Ishikawa (cell line): ENCODE measurements around the gene TEX13C.

Experiments used
- EP300 ChIP-seq: IDR thresholded peaks from 2 replicates; pipeline ENCODE4 v1.6.1; 2012; ENCODE audit warnings: borderline replicate concordance
- TAF1 ChIP-seq: IDR thresholded peaks from 2 replicates; pipeline ENCODE4 v1.6.1; 2012; ENCODE audit warnings: low read depth, mild to moderate bottlenecking
- YY1 ChIP-seq: IDR thresholded peaks from 2 replicates; pipeline ENCODE4 v1.6.1; 2012; ENCODE audit warnings: low read depth
- TF ChIP-seq, protein P1 (sequence below): IDR thresholded peaks from 2 replicates; pipeline ENCODE4 v1.6.1; 2012

DNA sequence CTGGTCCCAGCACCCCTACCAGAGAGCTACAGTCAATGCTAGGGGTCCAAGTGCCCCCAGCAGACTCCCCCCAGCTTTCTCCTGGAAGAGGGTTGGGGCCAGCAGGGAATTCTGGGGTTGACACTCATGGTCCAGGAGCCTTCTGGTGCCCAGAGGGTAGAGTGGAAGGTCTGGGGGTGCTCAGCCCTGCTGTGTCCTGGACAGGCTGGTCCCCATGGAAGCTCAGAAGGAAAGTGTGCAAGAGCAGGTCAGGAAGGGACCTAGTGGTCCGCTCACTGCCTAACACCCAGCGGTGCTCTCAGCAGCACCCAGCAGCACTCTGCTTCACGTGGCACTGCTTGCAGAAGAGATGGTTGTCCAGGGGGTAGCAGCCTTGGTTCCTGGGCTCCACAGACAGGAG, 6.9 kb downstream of the TEX13C start:
- TF ChIP-seq TAF1 (no peak), EP300 (no peak), YY1 (no peak)
- TF ChIP-seq, protein P1, sequence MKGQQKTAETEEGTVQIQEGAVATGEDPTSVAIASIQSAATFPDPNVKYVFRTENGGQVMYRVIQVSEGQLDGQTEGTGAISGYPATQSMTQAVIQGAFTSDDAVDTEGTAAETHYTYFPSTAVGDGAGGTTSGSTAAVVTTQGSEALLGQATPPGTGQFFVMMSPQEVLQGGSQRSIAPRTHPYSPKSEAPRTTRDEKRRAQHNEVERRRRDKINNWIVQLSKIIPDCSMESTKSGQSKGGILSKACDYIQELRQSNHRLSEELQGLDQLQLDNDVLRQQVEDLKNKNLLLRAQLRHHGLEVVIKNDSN: no peak
